ENCODE results near the gene SORBS2. TPM values are rescaled to one million over a fixed set of nuclear protein-coding genes. Genes with fewer than 3 reads are reported as not detected.

Gene SORBS2
- total and polyA plus RNA-seq, 12 donors, result 175 to 3,169 (median 1,523) TPM

- H3K27me3 ChIP-seq, result no peaks in the 10 kb centered on the region
- peaks cover 0 to 10% (median 0%) of the 10 kb centered on the region in 11 donors for H3K9me3 ChIP-seq
- intact Hi-C loops (cut with DNase I), result loop anchor here in 4 of 10 donors (10.0 kb wide), 3 partner anchors 119 to 251 kb away; no protein-coding TSS in a partner anchor
- H3K27ac ChIP-seq, result peak overlapping the region; percentile 65 to 93 (median 80)
- H3K4me3 ChIP-seq, result peak overlapping the region; percentile 1 to 50 (median 44)
- ATAC-seq (peak in 6 of 8 donors; percentile 27 to 63 (median 46)), DNase-seq (no peak)
- TF ChIP-seq, protein P1, sequence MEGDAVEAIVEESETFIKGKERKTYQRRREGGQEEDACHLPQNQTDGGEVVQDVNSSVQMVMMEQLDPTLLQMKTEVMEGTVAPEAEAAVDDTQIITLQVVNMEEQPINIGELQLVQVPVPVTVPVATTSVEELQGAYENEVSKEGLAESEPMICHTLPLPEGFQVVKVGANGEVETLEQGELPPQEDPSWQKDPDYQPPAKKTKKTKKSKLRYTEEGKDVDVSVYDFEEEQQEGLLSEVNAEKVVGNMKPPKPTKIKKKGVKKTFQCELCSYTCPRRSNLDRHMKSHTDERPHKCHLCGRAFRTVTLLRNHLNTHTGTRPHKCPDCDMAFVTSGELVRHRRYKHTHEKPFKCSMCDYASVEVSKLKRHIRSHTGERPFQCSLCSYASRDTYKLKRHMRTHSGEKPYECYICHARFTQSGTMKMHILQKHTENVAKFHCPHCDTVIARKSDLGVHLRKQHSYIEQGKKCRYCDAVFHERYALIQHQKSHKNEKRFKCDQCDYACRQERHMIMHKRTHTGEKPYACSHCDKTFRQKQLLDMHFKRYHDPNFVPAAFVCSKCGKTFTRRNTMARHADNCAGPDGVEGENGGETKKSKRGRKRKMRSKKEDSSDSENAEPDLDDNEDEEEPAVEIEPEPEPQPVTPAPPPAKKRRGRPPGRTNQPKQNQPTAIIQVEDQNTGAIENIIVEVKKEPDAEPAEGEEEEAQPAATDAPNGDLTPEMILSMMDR (IDR thresholded peaks at IDR 0.05), result no peak
- WGBS, 2 donors, result 36 to 41% methylated on average over 8 of the region's 8 CpGs
- peaks cover 0 to 91% (median 44%) of the 10 kb centered on the region in 9 donors for H3K4me1 ChIP-seq
- peaks cover 0 to 9% (median 0%) of the 10 kb centered on the region in 9 donors for H3K36me3 ChIP-seq
Measured at GRCh38 chr4:185774131-185774653, 37.8 kb downstream of the SORBS2 start.

- Histone ChIP-seq H3K36me3 (peaks cover 0 to 9% (median 0%) of the 10 kb centered on the region in 9 donors), H3K27ac (peak overlapping the region; percentile 65 to 93 (median 80)), H3K9me3 (peaks cover 0 to 10% (median 0%) of the 10 kb centered on the region in 11 donors), H3K27me3 (no peaks in the 10 kb centered on the region), H3K4me3 (peak overlapping the region; percentile 4 to 50 (median 44)), H3K4me1 (peaks cover 0 to 89% (median 42%) of the 10 kb centered on the region in 9 donors)
- peak; percentile 40 to 87 (median 70) for ATAC-seq
- WGBS, 2 donors, result 38 to 39% methylated on average over 11 of the region's 11 CpGs
- intact Hi-C loops (cut with DNase I), result loop anchor here in 4 of 10 donors (10.0 kb wide), 3 partner anchors 119 to 251 kb away; no protein-coding TSS in a partner anchor
- TF ChIP-seq, protein P1 (IDR thresholded peaks at IDR 0.05), result peak in 3 of 9 donors; percentile 7 to 30 (median 8)
- peak; percentile 46 to 51 for DNase-seq
Measured at GRCh38 chr4:185773419-185773818, 38.6 kb downstream of the SORBS2 start.

- DNase-seq (no peak), ATAC-seq (peak in 1 of 8 donors; percentile 13)
- peaks cover 0 to 90% (median 42%) of the 10 kb centered on the region in 9 donors for H3K4me1 ChIP-seq
- H3K36me3 ChIP-seq, result peaks cover 0 to 9% (median 0%) of the 10 kb centered on the region in 9 donors
- H3K27me3 ChIP-seq, result no peaks in the 10 kb centered on the region
- H3K4me3 ChIP-seq, result peak overlapping the region; percentile 0 to 50 (median 44)
- peak overlapping the region; percentile 65 to 93 (median 80) for H3K27ac ChIP-seq
- H3K9me3 ChIP-seq, result peaks cover 0 to 10% (median 0%) of the 10 kb centered on the region in 11 donors
- TF ChIP-seq, protein P1 (IDR thresholded peaks at IDR 0.05), result no peak
- WGBS, 2 donors, result 28 to 33% methylated on average over 12 of the region's 12 CpGs
- intact Hi-C loops (cut with DNase I), result loop anchor here in 4 of 10 donors (10.0 kb wide), 3 partner anchors 118 to 252 kb away; no protein-coding TSS in a partner anchor
Measured at GRCh38 chr4:185772391-185773093, 39.5 kb downstream of the SORBS2 start.

- Histone ChIP-seq H3K27me3 (no peaks in the 10 kb centered on the region), H3K27ac (peak overlapping the region; percentile 65 to 93 (median 80)), H3K36me3 (peaks cover 0 to 9% (median 0%) of the 10 kb centered on the region in 9 donors), H3K9me3 (peaks cover 0 to 10% (median 0%) of the 10 kb centered on the region in 11 donors), H3K4me1 (peaks cover 0 to 92% (median 42%) of the 10 kb centered on the region in 9 donors), H3K4me3 (peak overlapping the region in 9 of 10 donors; percentile 0 to 50 (median 45))
- intact Hi-C loops (cut with DNase I), result loop anchor here in 4 of 10 donors (10.0 kb wide), 3 partner anchors 117 to 253 kb away; no protein-coding TSS in a partner anchor
- ATAC-seq (no peak), DNase-seq (no peak)
- TF ChIP-seq, protein P1 (IDR thresholded peaks at IDR 0.05), result no peak
- WGBS, 2 donors, result 39 to 45% methylated on average over 7 of the region's 7 CpGs
Measured at GRCh38 chr4:185771711-185772390, 40.1 kb downstream of the SORBS2 start.

Data from heart right ventricle (tissue), 16 donors.